Endometrial microvascular endothelial cells (primary cell): ENCODE measurements around the gene SLC35C1. TPM values are rescaled to one million over a fixed set of nuclear protein-coding genes. Genes with fewer than 3 reads are reported as not detected.

ENCODE experiments used
- in situ Hi-C: cut with HindIII; loops from 2 replicates; pipeline ENCODE4 v1.10.0; 2017; ENCODE audit warnings: low sequenced_read_pairs, low pct_unique_long_range_greater_than_20kb; ENCODE audit errors: inconsistent ontology term
- total RNA-seq: library from RNA; depleted of rRNA; stranded (reverse); fragments of >200 nt; gene quantifications from one replicate; pipeline ENCODE4 v1.2.3, GENCODE V29; 2015; ENCODE audit errors: inconsistent ontology term

Gene SLC35C1
- total RNA-seq, 1 donor from 2014 or later: 24.7 TPM

DNA sequence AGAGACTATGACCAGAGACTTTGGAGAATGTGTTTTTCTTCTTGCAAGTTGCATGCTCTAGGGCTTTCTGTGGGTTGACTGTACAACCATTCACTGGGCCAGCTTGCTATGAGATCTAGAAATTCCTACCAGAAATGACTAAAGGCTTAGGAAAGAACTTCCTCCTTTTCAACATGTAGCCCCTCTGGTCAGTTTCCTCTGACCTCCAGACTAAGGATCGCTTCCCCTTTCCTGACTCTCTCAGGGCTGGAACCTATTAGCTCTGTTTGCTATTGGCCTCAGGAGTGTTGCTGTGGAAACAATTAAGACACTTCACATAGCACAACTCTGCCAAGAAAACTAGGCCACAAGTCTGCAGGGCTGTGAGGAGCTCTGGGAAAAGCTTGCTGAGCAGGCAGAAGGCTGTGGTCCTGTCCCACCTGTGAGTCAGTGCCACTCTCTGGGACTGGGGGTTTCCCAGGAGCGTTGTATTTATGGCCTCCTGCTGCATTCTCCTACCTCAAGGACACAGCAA is 53.1 kb downstream of the SLC35C1 start:
- in situ Hi-C loops: no loop called here

GRCh38 chr11:45858751-45859398 is 53.9 kb downstream of the SLC35C1 start:
- in situ Hi-C loops: no loop called here

DNA sequence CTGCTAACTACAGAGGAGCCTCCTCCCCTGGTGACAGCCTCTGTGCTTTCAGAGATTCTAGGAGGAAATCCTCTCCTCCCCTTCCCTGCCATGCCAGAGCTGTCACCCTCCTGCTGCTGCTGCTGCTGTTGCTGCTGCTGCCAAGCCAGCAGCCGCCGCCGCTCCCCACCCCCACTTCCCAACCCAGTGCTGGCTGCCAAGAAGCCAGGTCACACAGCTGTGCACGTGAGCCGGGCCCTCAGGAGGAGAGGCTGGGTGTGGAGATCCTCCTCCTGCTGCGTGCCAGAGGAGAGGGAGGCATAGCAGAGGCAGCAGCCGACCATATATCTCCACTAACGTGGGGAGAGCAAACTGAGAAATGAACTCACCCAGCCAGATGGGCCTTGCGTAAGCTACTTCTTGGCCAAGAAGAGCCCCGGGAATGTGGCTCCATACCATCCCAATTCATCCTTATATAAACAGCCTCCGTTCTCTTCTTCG is 54.8 kb downstream of the SLC35C1 start:
- in situ Hi-C loops: no loop called here

DNA sequence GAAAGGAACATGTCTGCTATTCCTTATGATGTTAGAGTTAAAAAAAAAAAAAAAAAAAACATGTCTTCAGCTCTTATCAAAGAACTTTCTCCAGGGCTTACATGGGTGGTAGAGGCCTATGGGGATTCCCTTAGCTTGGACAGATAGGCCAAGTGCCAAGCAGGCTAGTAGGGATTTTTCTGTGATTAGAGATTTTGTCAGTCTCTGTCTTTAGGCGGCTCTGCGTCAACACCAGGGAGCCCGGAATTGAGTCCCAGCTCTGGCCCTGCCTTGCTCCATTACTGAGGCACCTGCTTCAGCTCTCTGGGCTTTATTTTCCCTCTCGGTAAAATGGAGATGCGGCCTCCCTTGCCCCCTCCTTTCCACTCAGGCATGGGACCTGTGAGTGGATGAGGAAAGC is 55.4 kb downstream of the SLC35C1 start:
- in situ Hi-C loops: no loop called here

- in situ Hi-C loops: no loop called here
Observed at GRCh38 chr11:45860764-45861510, 56.0 kb downstream of the SLC35C1 start.

Other genes starting within 250 kb of the SLC35C1 start
- 2.0 TPM for gene CHST1, start 139.5 kb upstream of the SLC35C1 start, total RNA-seq
- 11.1 TPM for gene CRY2, start 42.3 kb downstream of the SLC35C1 start, total RNA-seq
- gene MAPK8IP1, start 80.5 kb downstream of the SLC35C1 start, total RNA-seq: 1.9 TPM
- not detected for gene FREY1, start 102.1 kb downstream of the SLC35C1 start, total RNA-seq
- gene PEX16, start 112.7 kb downstream of the SLC35C1 start, total RNA-seq: 30.8 TPM
- gene LARGE2, start 117.5 kb downstream of the SLC35C1 start, total RNA-seq: not detected